ENCODE measurements around the gene OR4K5.
"Not testable (repeated sequence)": the region's sequence is repeated elsewhere in the genome, so short reads cannot be mapped to it uniquely, and the experiment has no call there.

The OR4K5 gene

DNA sequence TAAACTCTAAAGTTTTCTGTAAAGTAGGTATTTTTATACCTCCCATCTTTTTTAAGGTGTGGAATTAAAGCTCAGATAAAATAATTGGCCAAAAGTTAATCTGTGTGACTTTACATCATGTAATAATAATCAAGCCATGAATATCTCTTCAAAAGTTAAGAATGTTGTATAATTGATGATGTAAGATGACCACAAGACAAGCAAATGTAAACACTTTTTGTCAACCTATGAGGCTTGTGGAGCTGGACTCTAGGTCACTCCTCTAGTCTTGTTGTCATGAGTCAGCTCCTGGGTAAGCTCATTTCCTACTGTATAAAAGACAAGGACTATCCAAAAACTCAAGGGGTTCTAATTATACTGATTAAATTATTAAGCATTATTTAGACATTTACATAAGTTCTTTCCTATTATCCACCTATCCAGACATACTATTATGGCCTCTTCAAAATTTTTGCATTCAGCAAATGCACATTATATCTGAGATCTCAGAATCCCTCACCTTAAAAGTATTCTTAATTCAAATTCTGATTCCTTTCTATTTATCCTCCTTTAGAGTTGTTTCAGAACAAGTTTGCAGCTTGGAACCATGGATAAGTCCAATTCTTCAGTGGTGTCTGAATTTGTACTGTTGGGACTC, at the start of gene OR4K5:
OR4K5 (plus strand) TSS at position 587 of the 637 bp plus-strand sequence; CDS start at position 587, 0 bp downstream.
- DNase-seq (ENCODE audit: low spot score): no peak

DNA sequence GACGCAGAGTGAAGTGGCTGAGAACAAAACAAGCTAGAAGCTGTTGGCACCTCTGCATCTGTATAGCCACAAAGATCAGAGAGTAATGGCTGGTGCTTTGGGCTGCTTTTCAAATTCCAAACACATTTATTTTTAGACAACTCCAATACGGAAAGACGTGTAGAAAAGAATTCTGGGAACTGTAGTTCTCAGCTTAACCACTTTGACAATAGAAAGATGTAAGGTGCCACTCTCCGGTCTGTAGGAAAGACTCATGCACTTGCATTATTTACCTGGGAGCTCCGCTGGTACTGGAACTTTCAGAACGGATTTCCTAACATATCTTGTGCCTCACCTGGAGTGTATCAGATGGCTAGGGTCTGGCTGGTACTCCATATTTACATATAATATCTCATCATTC, 47.2 kb upstream of the OR4K5 start:
- no peak for DNase-seq (ENCODE audit: low spot score)

- no peak for DNase-seq (ENCODE audit: low spot score)
Observed at GRCh38 chr14:19874842-19875241, 45.6 kb upstream of the OR4K5 start, which contains the start of gene OR4K2. Gene OR4K2 (plus strand): TSS chr14:19875142. CDS start chr14:19876268, 1,126 bp downstream.

DNA sequence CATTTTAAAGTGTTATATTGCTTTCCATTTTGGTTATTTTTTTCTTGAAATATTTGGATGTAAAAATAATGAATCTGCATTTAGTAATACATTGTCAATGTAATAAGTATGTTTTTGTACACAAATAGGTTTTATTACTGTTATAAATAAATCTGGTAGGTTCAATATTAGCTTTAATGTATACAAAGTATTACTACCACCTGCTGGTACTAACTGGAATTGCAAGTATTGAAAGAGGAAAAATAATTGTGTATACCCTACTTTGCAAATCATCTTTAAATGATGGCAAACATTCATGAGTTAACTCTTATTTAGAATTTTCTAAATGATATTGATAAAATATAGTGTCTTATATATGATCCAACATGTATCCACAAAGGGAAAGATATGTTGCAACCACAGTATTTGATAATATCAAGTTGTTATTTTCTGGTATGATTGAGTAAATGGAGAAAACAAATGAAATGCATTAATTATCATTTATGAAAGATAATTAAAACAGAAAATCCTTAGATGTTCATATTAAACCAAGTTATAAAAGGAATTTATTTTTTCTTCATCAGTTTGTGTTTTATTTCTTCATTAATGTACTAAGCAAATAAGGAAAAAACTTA, 42.3 kb upstream of the OR4K5 start:
- peak; percentile 7 for DNase-seq (ENCODE audit: low spot score)

GRCh38 chr14:19895282-19895681, 25.1 kb upstream of the OR4K5 start:
- no peak for DNase-seq (ENCODE audit: low spot score)

GRCh38 chr14:19900999-19901398, 19.4 kb upstream of the OR4K5 start:
- no peak for DNase-seq (ENCODE audit: low spot score)

DNA sequence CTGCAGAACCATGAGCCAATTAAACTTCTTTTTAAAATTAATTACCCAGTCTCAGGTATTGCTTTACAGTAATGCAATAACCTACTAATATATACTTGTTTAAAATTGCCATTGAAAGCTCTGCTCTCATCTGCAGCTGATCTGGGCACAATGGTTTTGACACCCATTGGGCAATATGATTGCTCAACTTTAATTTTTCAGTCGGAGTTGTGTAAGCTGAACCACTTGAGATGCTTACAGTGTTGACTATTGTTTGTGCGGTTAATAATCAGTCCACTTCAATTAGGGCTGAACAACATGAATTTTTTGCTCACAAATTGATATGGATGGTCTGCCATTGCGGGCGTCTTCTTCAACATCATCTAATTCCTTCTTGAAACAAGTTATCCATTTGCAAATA, 18.0 kb upstream of the OR4K5 start:
- DNase-seq (ENCODE audit: low spot score): no peak

GRCh38 chr14:19906665-19907064, 13.7 kb upstream of the OR4K5 start:
- no peak for DNase-seq (ENCODE audit: low spot score)

DNA sequence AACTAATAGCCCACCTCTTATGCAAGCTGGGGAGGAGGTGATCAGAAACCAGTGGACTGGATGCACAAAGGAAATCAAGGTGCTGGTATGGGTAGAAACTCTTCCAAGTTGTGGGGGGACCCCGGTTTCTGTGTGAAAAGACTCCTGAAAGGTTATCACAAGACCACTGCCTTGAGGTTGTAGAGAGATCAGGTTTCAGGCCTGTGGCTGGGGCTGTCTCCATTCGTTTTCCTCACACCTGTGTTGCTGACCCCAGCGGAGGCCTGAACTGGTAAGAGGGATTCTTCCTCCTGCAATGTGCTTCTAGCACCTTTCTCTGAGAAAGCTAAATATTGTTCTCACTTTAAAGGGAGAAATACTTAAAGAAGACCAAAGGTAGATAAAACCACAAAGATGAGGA, 9.3 kb upstream of the OR4K5 start:
- DNase-seq (ENCODE audit: low spot score): no peak

- no peak for DNase-seq (ENCODE audit: low spot score)
Observed at GRCh38 chr14:19917243-19917642, 3.2 kb upstream of the OR4K5 start.

GRCh38 chr14:19917955-19918518, 2.4 kb upstream of the OR4K5 start:
- DNase-seq (ENCODE audit: low spot score): no peak

GRCh38 chr14:19918553-19919264, 1.7 kb upstream of the OR4K5 start:
- DNase-seq (ENCODE audit: low spot score): no peak

DNA sequence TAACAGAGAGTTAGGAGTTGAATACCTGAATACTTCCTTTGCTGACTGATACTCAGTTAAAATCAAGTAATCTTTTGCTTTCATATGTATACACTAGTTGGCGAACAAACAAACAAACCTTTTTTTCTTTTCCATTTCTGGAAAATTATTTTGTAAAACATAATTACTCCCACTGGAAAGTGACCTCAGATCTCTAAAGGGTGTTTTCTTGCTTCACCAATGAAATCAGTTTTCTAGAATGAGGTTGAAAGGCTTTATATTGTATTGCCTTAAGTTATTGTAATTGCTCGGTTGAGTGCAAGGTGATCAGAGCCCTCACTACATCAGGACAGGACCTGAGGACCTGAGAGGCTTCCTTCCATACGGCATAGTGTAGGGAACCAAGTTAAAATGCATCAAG, 10.2 kb downstream of the OR4K5 start, which contains the start of gene OR4K1:
OR4K1 (plus strand) TSS at position 301 of the 400 bp plus-strand sequence. CDS start 4,750 bp downstream, outside the sequence.
- no peak for DNase-seq (ENCODE audit: low spot score)

- DNase-seq (ENCODE audit: low spot score): no peak
Observed at GRCh38 chr14:19941668-19942067, 21.3 kb downstream of the OR4K5 start.

DNA sequence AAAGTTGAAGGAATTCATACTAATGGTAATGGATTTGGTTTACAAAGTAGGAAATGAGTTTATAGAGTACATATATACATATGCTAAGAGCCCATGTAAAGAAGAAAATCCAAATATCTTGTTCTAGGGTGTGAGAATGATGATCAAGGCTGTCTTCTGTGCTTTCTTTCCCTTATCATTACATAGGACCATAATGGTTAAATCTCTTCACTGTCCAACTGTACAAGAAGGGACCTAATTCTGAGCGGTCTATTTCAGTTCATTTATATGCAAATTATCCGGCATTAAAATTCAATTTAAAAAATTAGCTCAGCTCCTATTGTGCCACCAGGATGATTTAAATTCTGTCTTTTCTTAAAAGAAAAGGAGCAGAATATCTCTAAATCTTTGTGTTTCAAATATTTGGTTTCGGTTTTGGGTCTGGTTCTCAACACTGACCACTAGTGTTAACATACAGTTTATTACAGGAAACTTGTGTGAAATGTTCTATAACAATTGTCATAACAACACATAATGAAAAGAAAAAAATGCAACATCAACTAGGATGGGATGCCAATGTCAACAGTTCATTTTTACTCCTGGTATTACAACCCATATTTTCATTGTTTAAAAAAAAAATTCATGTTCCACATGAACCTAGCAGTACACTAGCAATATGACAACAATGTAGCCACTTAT, 27.1 kb downstream of the OR4K5 start:
- no peak for DNase-seq (ENCODE audit: low spot score)

DNA sequence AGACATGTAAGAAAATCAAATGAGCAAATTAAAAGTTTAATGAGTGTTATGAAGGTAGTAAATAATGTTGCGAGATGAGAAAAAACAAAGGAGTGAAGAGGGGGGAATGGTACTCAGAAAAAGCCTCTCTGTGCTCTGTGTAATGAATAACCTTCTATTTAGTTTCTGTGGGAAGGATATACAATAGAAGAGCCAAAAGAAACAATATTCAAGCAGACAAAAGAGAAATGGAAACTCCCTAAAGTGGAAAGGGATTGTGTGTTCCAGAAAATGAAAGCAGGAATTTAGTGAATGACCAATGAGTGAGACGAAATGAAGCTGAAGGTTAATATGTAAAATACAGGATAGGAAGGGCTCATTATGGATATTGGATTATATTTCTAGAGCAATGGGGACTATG, 28.8 kb downstream of the OR4K5 start:
- DNase-seq (ENCODE audit: low spot score): no peak

DNA sequence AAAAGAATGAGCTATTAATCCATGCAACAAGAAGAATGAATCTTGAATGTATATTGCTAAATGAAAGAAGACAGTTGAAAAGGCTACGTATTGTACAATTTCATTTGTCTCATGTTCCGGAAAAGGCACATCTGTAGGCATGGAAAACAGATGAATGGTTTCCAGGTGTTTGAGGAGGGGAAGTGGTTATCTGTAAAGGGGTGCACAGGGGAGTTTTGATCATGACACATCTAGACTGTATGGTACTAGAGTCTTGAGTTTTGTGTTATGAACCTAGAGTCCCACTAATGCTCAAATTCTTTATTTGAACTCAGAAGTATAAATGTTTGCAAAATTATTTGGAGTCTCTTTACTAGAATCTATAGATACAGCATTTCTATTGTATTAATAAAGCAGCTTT, 49.3 kb downstream of the OR4K5 start:
- DNase-seq (ENCODE audit: low spot score): not testable (repeated sequence)

All from CD4-positive, alpha-beta T cell treated with Interleukin-2 at 100 ng/mL for 4 hours (primary cell).